Right atrium auricular region (tissue), 2 donors: ENCODE measurements around the gene CTPS1. TPM values are rescaled to one million over a fixed set of nuclear protein-coding genes. Genes with fewer than 3 reads are reported as not detected.

Source experiments
- DNase-seq: peaks from one replicate; pipeline ENCODE4 v3.0.0-alpha.2; 2019; ENCODE audit warnings: low spot score
- H3K27ac ChIP-seq, 2 donors: fragments of 200-600 bp; sonication (generic); 1 replicate in 1 of 2; 2 replicates in 1 of 2; pipeline ENCODE4 v1.5.1; 2016 to 2019
- H3K27me3 ChIP-seq, 2 donors: fragments of 200-600 bp; sonication (generic); one replicate each; pipeline versions ENCODE4 v1.5.1 to v1.6.0; 2017 to 2019
- H3K36me3 ChIP-seq: fragments of 200-600 bp; sonication (generic); one replicate; pipeline ENCODE4 v1.5.1; 2016
- H3K4me1 ChIP-seq, 2 donors: fragments of 200-600 bp; sonication (generic); one replicate each; pipeline versions ENCODE4 v1.5.1 to v1.6.0; 2017 to 2019
- H3K4me3 ChIP-seq, 2 donors: fragments of 200-600 bp; sonication (generic); 1 replicate in 1 of 2; 2 replicates in 1 of 2; pipeline ENCODE4 v1.5.1; 2017 to 2019; ENCODE audit warnings: mild to moderate bottlenecking in 1 of 2, moderate library complexity in 1 of 2
- H3K9me3 ChIP-seq, 2 donors: fragments of 200-600 bp; sonication (generic); one replicate each; pipeline ENCODE4 v1.5.1; 2019
- CTCF ChIP-seq, 2 donors: fragments of 200-600 bp; sonication (generic); IDR thresholded peaks; one replicate each; pipeline ENCODE4 v1.5.1; 2019; ENCODE audit warnings: antibody characterized with exemption in 2 of 2
- total RNA-seq, 2 donors: library from RNA; depleted of rRNA; stranded (reverse); fragments of >200 nt; gene quantifications; one replicate each; pipeline ENCODE4 v1.1.0, GENCODE V29; 2016

CTPS1 gene
- total RNA-seq, 2 donors from 2014 or later: 8.8 to 15.4 TPM

- H3K4me3 ChIP-seq: no peak overlapping the region
- H3K36me3 ChIP-seq: no peaks in the 10 kb centered on the region
- no peak for TF ChIP-seq CTCF (IDR thresholded peaks at IDR 0.05)
- H3K4me1 ChIP-seq: no peaks in the 10 kb centered on the region
- no peaks in the 10 kb centered on the region for H3K27me3 ChIP-seq
- H3K9me3 ChIP-seq: no peaks in the 10 kb centered on the region
- no peak for DNase-seq
- no peak overlapping the region for H3K27ac ChIP-seq
Measured at GRCh38 chr1:40971966-40972365, 7.5 kb upstream of the CTPS1 start.

DNA sequence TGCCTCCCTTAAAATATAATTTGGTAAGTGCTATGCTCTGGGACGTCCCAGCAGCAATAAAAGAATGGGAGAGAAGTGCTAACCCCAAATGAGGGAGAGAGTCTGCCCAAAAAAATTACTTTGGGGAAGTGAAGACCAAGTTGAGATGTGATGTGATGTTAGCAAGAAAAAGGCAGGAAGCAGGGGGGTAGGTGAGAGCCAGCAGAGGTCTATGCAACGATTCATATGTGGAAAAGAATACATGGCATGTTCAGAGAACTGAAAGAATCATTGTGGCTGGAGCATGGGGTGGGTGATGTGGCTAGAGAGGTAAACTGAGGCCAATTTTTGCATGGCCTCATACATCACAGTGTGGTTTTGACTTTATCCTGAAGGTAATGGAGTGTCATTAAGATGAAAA lies 5.6 kb upstream of the CTPS1 start:
- Histone ChIP-seq H3K36me3 (no peaks in the 10 kb centered on the region), H3K4me1 (peaks cover 0 to 2% of the 10 kb centered on the region in 2 donors), H3K4me3 (no peak overlapping the region), H3K27ac (no peak overlapping the region), H3K9me3 (no peaks in the 10 kb centered on the region), H3K27me3 (no peaks in the 10 kb centered on the region)
- DNase-seq: no peak
- TF ChIP-seq CTCF (IDR thresholded peaks at IDR 0.05): no peak

DNA sequence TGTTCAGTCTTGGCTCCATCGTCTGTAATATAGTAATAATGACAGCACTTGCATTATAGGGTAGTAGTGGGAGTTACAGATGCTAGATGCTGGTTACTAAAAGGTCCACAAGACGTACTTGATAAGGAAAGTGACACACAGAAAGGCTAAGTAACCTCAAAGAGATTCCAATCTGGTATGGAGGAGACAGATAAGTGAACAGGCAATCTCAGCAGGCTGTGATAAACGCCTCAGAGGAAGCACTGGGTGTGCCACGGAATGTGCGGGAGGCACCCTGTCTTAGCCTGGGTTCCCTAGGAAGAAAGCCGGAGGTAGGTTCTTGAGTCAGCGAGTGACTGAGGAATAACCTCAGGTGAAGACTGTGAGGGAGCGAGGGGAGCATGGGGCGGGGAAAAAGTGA lies 4.6 kb upstream of the CTPS1 start:
- Histone ChIP-seq H3K4me3 (no peak overlapping the region), H3K27me3 (no peaks in the 10 kb centered on the region), H3K36me3 (no peaks in the 10 kb centered on the region), H3K4me1 (peaks cover 0 to 6% of the 10 kb centered on the region in 2 donors), H3K27ac (no peak overlapping the region), H3K9me3 (no peaks in the 10 kb centered on the region)
- TF ChIP-seq CTCF (IDR thresholded peaks at IDR 0.05): no peak
- no peak for DNase-seq

DNA sequence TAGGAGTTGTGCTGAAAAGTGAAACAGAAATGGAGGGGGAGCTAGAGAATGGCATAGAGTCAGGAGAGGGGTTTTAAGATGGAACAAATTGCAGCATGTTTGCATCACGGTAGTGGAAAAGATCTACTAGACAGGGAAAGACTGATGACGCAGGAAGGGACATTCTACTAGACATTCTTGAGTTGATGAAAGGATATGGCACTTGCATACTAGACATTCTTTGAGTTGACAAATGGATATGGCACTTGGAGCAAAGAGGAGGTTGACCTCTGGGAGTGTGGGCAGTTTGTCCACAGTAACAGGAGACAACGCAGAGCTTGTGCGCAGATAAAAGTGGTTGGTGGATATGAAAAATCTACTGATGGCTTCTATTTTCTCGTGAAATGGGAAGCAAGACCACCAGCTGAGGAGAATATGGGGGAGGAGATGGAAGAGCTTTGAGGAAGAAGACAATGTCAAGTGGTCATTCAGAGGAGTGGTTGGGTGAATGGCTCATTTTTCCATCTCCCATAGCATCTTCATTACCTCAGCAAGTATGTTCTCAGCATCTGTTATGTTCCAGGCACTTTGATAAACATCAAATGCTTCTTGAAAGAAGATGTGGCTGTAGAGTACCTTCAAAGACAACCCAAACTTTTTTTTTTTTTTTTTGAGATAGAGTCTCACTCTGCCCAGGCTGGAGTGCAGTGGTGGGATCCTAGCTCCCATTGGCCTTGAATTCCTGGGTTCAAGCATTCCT lies 2.4 kb upstream of the CTPS1 start:
- H3K36me3 ChIP-seq: no peaks in the 10 kb centered on the region
- DNase-seq: no peak
- H3K4me1 ChIP-seq: peaks cover 0 to 21% of the 10 kb centered on the region in 2 donors
- H3K27me3 ChIP-seq: no peaks in the 10 kb centered on the region
- no peak for TF ChIP-seq CTCF (IDR thresholded peaks at IDR 0.05)
- no peaks in the 10 kb centered on the region for H3K9me3 ChIP-seq
- H3K27ac ChIP-seq: no peak overlapping the region
- H3K4me3 ChIP-seq: no peak overlapping the region

DNA sequence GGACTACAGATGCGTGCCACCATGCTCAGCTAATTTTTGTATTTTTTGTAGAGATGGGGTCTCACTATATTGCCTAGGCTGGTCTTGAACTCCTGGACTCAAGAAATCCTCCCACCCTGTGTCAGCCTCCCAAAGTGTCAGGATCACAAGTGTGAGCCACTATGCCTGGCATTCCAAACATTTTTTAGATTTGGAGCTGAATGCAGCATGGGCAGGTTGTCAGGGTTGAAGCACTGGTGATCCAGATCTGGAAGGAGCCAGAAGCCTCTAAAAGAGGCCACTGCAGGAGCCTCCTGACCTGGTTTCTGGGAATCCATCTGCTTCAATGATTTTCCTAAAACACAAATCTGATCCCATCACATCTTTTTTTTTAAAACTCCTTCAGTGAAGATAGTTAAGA lies 1.8 kb upstream of the CTPS1 start:
- DNase-seq: no peak
- H3K4me3 ChIP-seq: no peak overlapping the region
- peaks cover 0 to 21% of the 10 kb centered on the region in 2 donors for H3K4me1 ChIP-seq
- no peak for TF ChIP-seq CTCF (IDR thresholded peaks at IDR 0.05)
- no peaks in the 10 kb centered on the region for H3K9me3 ChIP-seq
- H3K36me3 ChIP-seq: no peaks in the 10 kb centered on the region
- H3K27me3 ChIP-seq: no peaks in the 10 kb centered on the region
- H3K27ac ChIP-seq: no peak overlapping the region

DNA sequence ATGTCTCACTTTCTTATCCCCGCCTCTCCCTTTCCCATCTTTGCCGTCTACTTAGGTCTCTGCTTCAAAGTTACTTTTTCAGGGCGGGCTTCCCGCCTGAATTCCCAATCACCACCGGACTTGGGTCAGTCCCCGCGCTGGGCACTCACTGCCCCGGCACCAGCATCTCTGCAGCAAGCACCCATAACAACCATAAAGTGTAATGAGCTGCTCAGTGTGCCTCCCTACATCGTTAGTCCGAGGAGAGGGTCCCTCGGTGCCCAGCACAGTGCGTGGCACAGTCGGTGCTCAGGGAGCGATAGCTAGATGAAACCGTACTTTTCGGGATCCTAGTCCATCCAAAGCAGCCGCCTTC lies 633 bp upstream of the CTPS1 start:
- Histone ChIP-seq H3K9me3 (no peaks in the 10 kb centered on the region), H3K4me3 (peak overlapping the region; percentile 47 to 75), H3K27ac (peak overlapping the region; percentile 91 to 93), H3K36me3 (no peaks in the 10 kb centered on the region), H3K27me3 (no peaks in the 10 kb centered on the region), H3K4me1 (peaks cover 0 to 21% of the 10 kb centered on the region in 2 donors)
- DNase-seq: no peak
- TF ChIP-seq CTCF (IDR thresholded peaks at IDR 0.05): no peak
